Measurements from ENCODE around the gene MAP3K3.
A peak's percentile ranks its signal among the peaks of the same experiment; 100 is the strongest.

The MAP3K3 gene

DNA sequence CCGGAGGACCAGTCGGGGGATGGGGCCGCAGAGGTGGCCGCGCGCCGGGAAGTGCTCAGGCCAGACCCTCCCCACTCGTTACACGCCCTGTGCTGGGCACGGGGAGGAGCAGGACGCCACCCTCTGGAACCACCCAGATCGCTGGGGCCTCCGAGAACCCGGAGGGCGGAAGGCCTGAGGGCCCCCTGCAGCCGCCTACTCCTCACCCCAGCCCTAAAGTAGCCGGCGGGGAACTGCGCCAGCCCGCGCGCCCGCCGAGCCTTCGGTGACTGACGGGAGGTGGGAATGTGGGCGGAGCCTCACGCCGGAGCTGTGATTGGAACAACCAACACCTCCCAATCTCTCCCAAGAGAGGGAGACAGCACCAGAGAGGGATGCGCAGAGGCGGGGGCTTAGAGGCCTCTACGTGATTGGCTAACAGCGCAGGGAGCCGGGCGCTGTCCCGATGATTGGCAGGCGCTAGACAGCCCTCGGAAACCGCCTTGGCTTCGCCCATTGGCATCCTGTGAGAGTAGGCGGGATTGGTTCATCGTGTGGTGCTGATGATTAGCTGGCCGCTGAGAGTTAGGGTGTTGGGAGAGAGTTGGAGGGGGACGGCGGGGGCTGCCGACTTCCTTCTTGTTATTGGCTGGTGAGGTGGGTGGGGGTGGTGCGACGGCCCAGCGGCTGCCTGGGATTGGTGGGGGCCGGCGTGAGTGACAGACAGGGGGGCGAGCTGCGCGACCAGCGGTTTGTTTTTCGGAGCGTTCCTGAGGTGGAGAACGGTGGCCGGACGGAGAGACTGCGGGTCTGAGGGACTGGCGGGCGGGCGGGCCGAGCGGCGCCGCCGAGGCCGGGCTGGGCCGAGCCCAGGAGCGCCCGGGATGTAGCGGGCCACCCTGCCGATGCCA, at the start of gene MAP3K3:
Gene MAP3K3 (plus strand): TSS at position 734 of the 890 bp plus-strand sequence. CDS start 343 bp downstream, outside the sequence.
- peak; percentile 99 for DNase-seq

DNA sequence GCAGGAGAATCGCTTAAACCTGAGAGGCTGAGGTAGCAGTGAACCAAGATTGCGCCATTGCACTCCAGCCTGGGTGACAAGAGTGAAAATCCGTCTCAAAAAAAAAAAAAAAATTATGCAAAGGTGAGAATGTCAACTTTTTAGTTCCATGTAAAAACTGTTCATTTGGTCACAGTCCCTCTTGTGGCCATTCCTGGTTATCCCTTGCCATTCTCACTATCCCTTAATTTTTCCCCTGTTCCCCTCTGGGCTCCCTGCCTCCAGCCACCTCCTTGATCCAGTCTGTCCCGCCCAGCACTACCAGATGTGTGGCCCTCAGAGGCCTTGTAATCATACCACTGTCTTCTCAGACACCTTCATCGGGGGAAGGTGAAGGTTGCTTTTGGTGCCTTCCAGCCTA, 48.6 kb upstream of the MAP3K3 start:
- DNase-seq: no peak

DNA sequence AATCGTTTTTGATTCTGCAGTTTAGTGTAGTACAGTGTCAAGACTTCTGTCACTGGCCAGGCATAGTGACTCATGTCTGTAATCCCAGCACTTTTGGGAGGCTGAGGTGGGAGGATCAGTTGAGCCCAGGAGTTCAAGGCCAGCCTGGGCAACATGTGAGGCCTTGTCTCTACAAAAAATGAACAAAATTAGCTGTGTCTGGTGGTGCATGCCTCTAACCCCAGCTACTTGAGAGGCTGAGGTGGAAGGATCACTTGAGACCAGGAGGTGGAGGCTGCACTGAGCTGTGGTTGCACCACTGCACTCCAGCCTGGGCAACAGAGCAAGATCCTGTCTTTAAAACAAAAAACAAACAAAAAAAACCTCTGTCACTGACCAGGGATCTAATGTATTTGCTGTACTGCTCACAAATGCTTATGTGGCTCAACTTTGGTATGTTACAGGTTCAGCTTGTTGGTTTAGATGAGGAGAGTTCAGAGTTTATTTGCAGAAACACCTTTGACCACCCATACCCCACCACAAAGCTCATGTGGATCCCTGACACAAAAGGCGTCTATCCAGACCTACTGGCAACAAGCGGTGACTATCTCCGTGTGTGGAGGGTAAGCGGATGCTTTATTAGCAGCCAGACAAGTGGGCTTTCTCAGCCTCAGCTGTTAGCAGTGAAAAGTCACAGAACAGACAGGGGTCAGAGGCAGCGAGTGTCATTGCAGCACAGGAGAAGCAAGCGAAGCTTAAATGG, 44.0 kb upstream of the MAP3K3 start:
- no peak for DNase-seq

DNA sequence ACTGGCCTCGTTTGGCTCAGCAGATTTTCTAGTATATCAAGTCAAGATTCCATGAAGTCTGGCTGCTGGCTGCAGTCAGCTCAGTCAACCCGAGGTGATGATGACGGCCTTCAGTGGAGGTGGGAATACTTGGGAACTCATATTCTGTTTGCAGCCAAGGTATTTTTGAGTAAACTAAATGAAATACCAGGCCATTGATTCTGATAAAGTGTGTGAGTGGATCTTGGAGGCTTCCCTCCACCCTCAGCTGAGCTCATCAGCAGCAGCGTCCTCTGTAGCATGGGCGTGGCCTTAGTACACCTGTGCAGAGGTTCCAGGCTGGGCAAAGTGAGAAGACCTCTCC, 43.5 kb upstream of the MAP3K3 start:
- no peak for DNase-seq

DNA sequence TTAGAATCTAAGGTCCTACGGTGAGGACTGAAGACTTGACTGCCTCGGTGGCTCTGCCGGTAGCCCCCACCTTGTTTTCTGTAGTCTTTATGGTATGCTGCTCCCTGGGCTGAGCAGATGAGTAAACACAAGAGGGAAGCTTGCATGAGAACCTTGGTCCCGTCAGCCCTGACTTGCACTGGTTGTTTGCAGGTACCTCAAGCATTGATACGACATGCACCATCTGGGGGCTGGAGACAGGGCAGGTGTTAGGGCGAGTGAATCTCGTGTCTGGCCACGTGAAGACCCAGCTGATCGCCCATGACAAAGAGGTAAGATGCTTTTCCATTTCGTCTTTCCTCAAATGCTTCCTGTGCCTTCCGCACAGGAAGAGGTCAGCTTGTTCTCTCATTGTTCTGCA, 42.6 kb upstream of the MAP3K3 start:
- no peak for DNase-seq

DNA sequence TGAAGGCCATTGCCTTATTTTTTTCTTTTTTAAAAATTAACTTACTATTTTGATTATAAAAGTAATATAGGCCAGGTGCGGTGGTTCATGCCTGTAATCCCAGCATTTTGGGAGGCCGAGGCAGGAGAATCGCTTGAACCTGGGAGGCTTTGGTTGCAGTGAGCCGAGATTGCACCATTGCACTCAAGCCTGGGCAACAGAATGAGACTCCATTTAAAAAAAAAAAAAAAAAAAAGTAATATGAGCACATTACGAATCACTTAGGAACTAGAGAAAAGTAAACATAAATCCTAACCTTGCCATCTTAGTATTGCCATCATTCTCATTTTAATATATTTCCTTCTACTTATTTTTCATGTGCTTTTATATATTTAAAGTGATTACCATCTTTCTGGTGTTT, 34.4 kb upstream of the MAP3K3 start:
- no peak for DNase-seq

DNA sequence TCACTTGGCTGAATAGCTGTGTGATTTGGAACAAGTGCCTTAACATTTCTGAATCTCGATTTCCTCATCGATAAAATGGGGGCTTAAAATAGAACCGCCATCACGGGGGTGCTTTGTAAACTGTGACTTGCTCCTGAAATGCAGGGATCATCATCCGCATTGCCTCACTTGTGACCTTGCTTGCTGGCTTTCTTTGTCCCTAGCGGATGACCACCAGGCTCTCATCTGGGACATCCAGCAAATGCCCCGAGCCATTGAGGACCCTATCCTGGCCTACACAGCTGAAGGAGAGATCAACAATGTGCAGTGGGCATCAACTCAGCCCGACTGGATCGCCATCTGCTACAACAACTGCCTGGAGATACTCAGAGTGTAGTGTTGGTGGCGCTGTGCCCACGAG, 33.4 kb upstream of the MAP3K3 start:
- no peak for DNase-seq

DNA sequence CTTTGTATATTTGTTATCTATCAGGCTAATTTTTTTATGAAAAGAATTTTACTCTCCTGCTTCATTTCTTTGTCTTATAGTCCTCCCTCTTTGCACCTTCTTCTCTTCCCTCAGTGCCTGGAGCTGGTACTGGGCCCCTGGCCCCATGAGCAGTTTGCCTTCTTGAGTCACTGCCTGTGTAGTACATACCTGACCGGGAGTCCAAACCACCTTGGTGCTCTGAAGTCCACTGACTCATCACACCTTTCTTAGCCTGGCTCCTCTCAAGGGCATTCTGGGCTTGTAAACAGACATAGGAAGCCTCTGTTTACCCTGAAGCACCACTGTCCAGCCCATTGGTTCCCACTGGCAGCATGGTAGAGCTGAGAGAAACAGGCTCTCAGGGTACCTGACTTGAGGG, 32.6 kb upstream of the MAP3K3 start:
- no peak for DNase-seq

DNA sequence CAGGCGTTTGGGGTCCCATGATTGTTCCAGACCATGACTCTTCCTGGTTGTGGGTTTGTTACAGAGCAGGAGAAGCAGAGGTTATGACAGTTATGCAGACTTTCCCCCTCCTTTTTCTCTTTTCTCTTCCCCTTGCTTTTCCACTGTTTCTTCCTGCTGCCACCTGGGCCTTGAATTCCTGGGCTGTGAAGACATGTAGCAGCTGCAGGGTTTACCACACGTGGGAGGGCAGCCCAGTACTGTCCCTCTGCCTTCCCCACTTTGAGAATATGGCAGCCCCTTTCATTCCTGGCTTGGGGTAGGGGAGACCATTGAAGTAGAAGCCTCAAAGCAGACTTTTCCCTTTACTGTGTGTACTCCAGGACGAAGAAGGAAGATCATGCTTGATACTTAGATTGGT, 29.4 kb upstream of the MAP3K3 start:
- no peak for DNase-seq

DNA sequence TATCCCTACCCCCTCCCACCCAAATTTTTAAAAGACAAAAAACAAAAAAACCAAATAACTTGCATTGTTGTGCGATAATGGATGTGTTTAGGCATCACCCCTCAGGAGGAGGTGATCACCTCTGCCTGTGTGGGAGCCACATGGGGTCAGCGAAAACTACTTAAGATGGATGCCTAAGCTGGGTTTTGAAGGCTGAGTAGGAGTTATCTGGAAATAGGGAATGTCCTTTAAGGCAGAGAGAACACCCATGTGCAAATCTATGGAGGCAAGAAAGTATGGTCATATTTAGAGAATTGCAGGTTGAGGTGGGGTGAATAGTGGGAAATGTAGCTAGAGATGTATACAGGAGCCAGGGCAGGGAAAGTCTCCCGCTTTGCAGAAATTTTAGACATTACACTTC, 27.1 kb upstream of the MAP3K3 start:
- no peak for DNase-seq

DNA sequence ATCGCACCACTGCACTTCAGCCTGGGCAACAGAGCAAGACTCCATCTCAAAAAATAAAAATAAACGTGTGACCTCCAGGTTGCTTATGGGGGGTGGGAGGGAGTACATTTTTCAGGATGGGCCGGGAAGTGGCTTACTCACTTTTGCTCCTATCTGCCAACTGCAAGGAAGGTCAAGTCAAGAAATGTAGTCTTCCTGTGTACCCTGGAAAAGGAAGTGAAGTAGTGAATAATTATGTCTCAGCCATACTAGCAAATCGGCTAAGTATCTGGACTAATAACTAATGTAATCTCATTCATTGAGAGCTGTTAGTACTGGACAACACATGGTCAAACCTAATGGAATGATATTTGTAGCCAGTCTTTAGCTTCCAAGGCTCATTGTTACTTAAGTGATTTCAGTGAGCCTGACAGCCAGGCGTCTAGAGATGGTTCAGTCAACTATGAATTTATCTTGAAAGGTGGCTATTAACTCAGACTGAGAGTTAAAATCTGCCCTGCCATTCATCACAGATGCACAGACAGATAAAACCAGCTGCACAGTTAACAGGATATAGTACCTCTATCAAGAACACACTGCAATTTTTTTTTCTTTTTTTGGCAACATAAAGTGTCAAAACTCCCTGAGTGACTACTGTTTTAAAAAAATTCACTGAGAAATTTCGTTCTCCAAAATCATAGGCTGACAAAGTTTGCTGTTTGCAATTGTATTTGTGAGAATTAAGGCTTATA, 25.2 kb upstream of the MAP3K3 start:
- DNase-seq: peak in 1 of 2 donors; percentile 40

DNA sequence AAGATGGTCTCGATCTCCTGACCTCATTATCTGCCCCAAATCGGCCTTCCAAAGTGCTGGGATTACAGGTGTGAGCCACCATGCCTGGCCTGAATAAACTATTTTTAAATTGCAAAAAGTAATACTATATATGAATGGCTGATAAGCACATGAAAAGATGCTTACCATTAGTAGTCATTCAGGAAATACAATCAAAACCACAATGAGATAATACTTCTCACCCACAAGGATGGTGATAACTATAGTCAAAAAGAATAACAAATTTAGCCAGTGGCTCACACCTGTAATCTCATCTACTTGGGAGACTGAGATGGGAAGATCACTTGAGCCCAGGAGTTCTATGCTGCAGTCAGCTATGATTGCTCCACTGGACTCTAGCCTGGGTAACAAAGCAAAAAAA, 23.9 kb upstream of the MAP3K3 start:
- peak in 1 of 2 donors; percentile 56 for DNase-seq

DNA sequence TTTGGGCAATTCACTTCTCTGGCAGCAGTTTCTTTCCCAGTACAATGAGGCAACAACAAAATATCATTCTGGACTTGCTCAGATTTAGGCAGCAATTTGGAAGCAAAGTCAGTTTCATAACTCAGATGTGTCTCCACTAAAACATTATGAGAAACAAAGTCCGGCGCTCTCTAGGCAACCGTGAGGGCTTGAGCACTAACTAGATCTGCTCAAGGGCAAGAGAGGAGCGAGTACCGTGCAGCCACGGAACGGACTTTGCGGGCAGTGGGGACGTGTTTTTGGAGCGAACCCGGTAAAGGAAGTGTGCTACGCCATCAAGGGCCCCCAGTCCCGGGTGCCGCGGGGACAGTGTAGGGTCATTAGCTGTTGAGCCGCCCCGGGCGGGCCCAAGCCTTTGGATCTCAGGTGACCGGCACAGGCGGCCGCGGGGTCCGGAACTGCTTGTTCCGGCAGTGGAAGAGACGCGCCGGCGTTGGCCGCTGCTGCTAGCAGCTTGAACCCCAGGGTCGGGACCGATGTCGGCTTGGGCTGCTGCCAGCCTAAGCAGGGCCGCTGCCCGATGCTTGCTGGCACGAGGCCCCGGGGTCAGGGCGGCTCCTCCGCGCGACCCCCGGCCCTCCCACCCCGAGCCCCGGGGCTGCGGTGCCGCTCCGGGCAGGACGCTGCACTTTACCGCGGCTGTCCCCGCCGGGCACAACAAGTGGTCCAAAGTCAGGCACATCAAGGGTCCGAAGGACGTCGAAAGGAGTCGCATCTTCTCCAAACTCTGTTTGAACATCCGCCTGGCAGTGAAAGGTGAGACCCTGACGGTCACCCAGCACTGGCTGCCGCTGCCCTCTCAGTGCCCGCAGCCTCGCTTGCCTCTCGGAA, 21.4 kb upstream of the MAP3K3 start, which contains the start of gene TACO1:
Gene TACO1 (plus strand): TSS at position 327 of the 870 bp plus-strand sequence. CDS start 189 bp downstream, at position 516.
- peak; percentile 68 to 80 for DNase-seq

DNA sequence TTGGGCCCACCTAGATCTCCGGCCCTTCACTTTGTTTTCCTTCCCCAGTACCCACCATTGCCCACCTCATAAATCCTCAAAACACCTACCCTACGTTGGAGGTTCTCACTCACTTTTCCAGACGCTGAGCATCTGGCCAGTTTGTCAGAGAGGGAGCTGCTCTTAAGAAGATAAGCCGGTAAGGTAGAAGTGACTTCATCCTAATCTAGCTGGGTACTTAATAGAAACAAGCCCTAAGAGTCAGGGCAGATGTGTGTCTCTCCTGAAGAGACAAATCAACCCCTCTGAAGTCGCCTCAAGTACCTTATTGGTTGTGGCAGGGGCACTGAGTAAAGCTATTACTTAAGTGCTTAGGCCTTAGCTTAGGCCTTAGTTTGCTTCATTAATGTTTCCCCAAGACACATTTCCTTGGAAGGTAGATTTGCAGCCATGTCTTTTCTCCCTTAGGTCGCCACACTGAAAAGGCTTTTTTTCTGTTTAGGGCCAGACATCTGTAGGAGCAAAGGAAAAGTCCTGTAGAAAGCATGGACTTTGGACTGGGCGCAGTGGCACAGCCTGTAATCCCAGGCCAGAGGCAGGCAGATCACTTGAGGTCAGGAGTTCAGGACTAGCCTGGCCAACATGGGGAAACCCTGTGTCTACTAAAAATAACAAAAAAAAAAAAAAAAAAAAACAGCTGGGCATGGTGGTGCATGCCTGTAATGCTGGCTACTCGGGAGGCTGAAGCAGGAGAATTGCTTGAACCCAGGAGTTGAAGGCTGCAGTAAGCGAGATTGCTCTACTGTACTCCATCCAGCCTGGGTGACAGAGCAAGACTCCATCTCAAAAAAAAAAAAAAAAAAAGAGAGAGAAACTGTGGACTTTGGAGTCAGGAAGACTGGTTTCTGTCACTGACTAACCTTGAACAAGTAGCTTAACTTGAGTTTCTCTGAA, 20.5 kb upstream of the MAP3K3 start:
- no peak for DNase-seq

DNA sequence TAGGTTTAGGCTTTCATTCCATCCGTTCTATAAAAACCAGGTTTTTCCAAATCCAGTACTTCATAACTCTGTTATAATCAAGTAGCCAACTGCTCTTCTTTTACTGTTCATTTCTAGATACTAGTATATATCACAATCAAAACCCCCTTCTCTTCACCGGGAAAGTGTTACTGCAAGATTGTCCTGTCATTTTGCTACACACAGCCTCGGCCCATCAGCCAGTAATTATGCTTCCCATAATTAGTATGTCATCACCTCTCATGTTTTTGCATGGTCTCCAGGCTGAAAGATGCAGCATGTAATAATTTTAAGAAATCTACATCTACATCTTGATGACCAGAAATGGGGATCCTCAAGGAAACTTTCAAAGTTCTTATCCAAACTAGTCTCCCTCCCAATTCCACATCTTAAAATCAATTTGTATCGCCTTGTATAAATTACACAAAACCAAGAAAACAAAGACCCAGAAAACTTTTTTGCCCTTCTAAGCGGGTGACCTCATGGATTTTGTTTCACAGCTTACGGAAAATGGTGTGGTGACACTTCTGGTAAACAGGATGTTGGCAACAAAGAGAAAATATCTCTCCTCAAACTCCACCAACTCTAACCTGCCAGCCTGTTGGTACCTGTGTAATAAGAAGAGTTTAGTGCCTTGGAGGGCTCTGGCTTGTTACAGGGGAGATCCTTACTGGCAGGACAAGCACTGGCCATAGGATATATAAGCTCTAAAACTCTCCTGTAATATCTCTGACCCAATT, 12.2 kb upstream of the MAP3K3 start:
- DNase-seq: peak in 1 of 2 donors; percentile 43

DNA sequence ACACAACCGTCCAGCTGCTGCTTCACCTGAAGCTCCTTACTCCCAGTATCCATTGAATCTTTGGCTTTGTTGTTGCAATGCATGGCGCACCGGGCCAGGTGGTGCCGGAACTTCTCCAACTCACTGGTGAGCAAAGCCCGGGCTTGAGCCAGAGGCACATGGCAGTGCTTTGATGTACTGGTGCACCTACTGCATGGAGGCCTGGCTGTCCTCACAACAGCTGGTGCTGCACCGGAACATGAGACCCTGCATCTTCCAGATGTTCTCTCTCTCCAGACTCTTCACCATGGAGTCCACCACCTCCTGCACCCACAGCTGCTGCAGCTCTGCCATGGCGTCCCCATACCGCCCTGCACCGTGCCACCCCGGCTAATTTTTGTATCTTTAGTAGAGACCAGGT, 11.4 kb upstream of the MAP3K3 start:
- no peak for DNase-seq

DNA sequence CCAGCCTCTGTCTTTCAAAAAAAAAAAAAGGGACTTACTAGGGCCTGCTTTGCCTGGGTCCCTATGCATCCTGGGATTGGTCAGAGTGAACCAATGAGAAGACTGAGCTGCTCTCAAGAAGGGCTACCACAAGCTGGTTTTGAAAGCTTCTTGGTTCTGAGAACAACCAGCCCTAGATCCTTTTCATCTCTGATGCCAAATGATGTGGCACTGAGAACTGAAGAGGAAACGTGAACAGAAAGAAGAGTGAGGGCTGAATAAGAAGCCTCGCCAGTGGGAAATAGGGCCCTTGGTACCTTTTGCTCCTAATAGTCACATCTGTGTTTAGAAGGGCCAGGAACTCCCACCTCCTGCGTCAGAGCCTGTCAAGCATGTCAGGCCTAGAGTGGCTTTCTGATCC, 10.9 kb upstream of the MAP3K3 start:
- peak in 1 of 2 donors; percentile 49 for DNase-seq

DNA sequence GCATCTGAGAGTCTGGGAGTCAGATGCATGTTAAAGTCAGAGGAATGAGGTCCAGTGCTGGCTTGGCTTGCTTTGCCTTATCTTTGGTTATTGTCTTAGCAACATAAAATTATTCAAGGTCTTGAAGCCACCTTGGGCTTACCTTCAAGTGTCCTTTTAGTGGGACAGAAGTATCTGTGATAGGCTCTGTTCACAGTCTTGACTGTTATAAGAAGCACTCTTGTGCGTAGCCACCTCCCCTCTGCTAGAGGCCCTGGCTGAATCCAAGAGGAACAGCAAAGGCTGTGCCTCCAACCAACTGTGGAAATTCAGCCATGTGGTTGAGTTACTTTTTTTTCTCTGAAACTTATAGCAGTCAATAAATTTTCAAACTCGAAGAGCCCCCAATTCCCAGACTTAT, 8.6 kb upstream of the MAP3K3 start:
- no peak for DNase-seq

DNA sequence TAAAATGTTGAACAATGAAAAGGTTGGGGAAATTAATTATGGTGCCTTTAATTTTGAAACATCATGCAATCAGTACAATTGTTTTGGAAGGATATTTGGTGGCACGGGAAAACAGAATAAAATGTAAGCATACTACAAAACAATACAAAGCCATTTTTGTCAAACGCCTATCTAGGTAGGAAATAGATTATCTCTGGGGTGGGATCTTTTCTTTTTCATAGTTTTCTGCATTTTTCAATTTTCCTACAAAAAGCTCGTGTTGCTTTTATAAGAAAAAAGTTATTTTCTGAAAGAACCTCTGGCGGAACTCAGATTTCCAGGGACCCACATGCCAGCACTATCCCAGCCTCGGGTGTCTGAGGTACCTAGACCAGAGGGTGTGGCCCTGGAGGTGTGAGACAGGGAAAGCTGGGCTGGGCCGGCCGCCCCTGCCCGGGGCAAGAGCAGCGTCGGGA, 961 bp upstream of the MAP3K3 start:
- DNase-seq: no peak

Measured in CD4-positive, alpha-beta T cell treated with Interleukin-4 for 1 hour (primary cell).